ENCODE measurements around the gene PRRC2B. TPM values are rescaled to one million over a fixed set of nuclear protein-coding genes. Genes with fewer than 3 reads are reported as not detected.

The PRRC2B gene
- total RNA-seq, 1 donor from 2014 or later = 190 TPM

GRCh38 chr9:131397100-131397790 is 3.4 kb downstream of the PRRC2B start:
- H3K27ac ChIP-seq = peak overlapping the region; percentile 72
- no peak for TF ChIP-seq CTCF (IDR thresholded peaks at IDR 0.05)
- H3K27me3 ChIP-seq = no peaks in the 10 kb centered on the region
- H3K4me3 ChIP-seq = peak overlapping the region; percentile 66
- ATAC-seq (no peak), DNase-seq (no peak)
- H3K4me1 ChIP-seq = peaks cover 70% of the 10 kb centered on the region
- intact Hi-C loops (cut with DNase I) = no loop called here
- H3K9me3 ChIP-seq = no peaks in the 10 kb centered on the region
- no peaks in the 10 kb centered on the region for H3K36me3 ChIP-seq

- peaks cover 73% of the 10 kb centered on the region for H3K4me1 ChIP-seq
- DNase-seq = no peak
- H3K27me3 ChIP-seq = no peaks in the 10 kb centered on the region
- ATAC-seq = peak; percentile 28
- no peaks in the 10 kb centered on the region for H3K9me3 ChIP-seq
- intact Hi-C loops (cut with DNase I) = no loop called here
- no peak overlapping the region for H3K4me3 ChIP-seq
- TF ChIP-seq CTCF (IDR thresholded peaks at IDR 0.05) = no peak
- H3K27ac ChIP-seq = peak overlapping the region; percentile 72
- no peaks in the 10 kb centered on the region for H3K36me3 ChIP-seq
Measured at GRCh38 chr9:131398204-131398603, 4.3 kb downstream of the PRRC2B start.

- H3K27ac ChIP-seq = no peak overlapping the region
- intact Hi-C loops (cut with DNase I) = no loop called here
Measured at GRCh38 chr9:131399972-131400371, 6.1 kb downstream of the PRRC2B start.

GRCh38 chr9:131400627-131401026 is 6.7 kb downstream of the PRRC2B start:
- peaks cover 91% of the 10 kb centered on the region for H3K4me1 ChIP-seq
- intact Hi-C loops (cut with DNase I) = no loop called here
- H3K36me3 ChIP-seq = no peaks in the 10 kb centered on the region
- no peak for TF ChIP-seq CTCF (IDR thresholded peaks at IDR 0.05)
- H3K4me3 ChIP-seq = no peak overlapping the region
- H3K27me3 ChIP-seq = no peaks in the 10 kb centered on the region
- DNase-seq = no peak
- no peak overlapping the region for H3K27ac ChIP-seq
- no peaks in the 10 kb centered on the region for H3K9me3 ChIP-seq
- no peak for ATAC-seq

More at GRCh38 chr9:131399972-131400371, 6.1 kb downstream of the PRRC2B start:
- peaks cover 87% of the 10 kb centered on the region for H3K4me1 ChIP-seq
- H3K4me3 ChIP-seq = no peak overlapping the region
- H3K27me3 ChIP-seq = no peaks in the 10 kb centered on the region
- no peak for ATAC-seq
- no peak for TF ChIP-seq CTCF (IDR thresholded peaks at IDR 0.05)
- no peak for DNase-seq
- no peaks in the 10 kb centered on the region for H3K9me3 ChIP-seq
- no peaks in the 10 kb centered on the region for H3K36me3 ChIP-seq

- no peak for TF ChIP-seq CTCF (IDR thresholded peaks at IDR 0.05)
Measured at GRCh38 chr9:131402073-131402472, 8.2 kb downstream of the PRRC2B start.

More at GRCh38 chr9:131402073-131402472, 8.2 kb downstream of the PRRC2B start:
- H3K9me3 ChIP-seq = no peaks in the 10 kb centered on the region
- DNase-seq (no peak), ATAC-seq (no peak)
- peak overlapping the region; percentile 67 for H3K27ac ChIP-seq
- no peaks in the 10 kb centered on the region for H3K27me3 ChIP-seq
- H3K4me3 ChIP-seq = no peak overlapping the region
- intact Hi-C loops (cut with DNase I) = no loop called here
- no peaks in the 10 kb centered on the region for H3K36me3 ChIP-seq
- H3K4me1 ChIP-seq = peaks cover 92% of the 10 kb centered on the region

All from upper lobe of right lung (tissue), 1 donor.